Lung (tissue), 12 donors: Measurements from ENCODE around the gene SYNC. TPM values are rescaled to one million over a fixed set of nuclear protein-coding genes. Genes with fewer than 3 reads are reported as not detected.

Experiments
- ATAC-seq: fragments of 200-7000 bp; cut with Tn5 transposase; one replicate; pipeline ENCODE4 v1.9.1; 2020; ENCODE audit warnings: moderate number of reproducible peaks; ENCODE audit not compliant: insufficient read depth, low FRiP score
- DNase-seq, 3 donors: peaks; one replicate each; pipeline ENCODE4 v3.0.0-alpha.2; 2013 to 2017
- H3K27ac ChIP-seq, 2 donors: one replicate each; pipeline ENCODE4 v1.5.1; 2013; ENCODE audit warnings: mild to moderate bottlenecking in 2 of 2, moderate library complexity in 2 of 2, control low read depth in 1 of 2, inconsistent platforms in 1 of 2, low read depth in 1 of 2, low read length in 1 of 2
- H3K27me3 ChIP-seq, 3 donors: one replicate each; pipeline ENCODE4 v1.5.1; 2013; ENCODE audit warnings: low read length in 2 of 3; ENCODE audit not compliant: control insufficient read depth in 3 of 3, insufficient read depth in 3 of 3
- H3K36me3 ChIP-seq, 4 donors: one replicate each; pipeline ENCODE4 v1.5.1; 2013; ENCODE audit warnings: low read length in 4 of 4, mild to moderate bottlenecking in 1 of 4, moderate library complexity in 1 of 4; ENCODE audit not compliant: control insufficient read depth in 4 of 4, insufficient read depth in 4 of 4
- H3K4me1 ChIP-seq, 5 donors: one replicate each; pipeline ENCODE4 v1.5.1; 2013; ENCODE audit warnings: low read length in 5 of 5, mild to moderate bottlenecking in 2 of 5, moderate library complexity in 1 of 5; ENCODE audit not compliant: control insufficient read depth in 5 of 5, insufficient read depth in 5 of 5
- H3K4me3 ChIP-seq: one replicate; pipeline ENCODE4 v1.5.1; 2013; ENCODE audit warnings: mild to moderate bottlenecking, control low read depth, moderate library complexity
- H3K9ac ChIP-seq, 2 donors: one replicate each; pipeline ENCODE4 v1.5.1; 2013; ENCODE audit warnings: low read length in 2 of 2, control low read depth in 1 of 2; ENCODE audit not compliant: insufficient read depth in 1 of 2
- H3K9me3 ChIP-seq, 4 donors: one replicate each; pipeline ENCODE4 v1.5.1; 2013; ENCODE audit warnings: low read length in 3 of 4, mild to moderate bottlenecking in 1 of 4, moderate library complexity in 1 of 4; ENCODE audit not compliant: control insufficient read depth in 4 of 4, insufficient read depth in 3 of 4
- WGBS, 2 donors: extraction: QIAGEN DNeasy Blood & Tissue Kit; methylation state at CpG; one replicate each; pipeline ENCODE4 v1.1.7; 2013; 5-methylcytosine and 5-hydroxymethylcytosine counted together
- polyA plus RNA-seq, 2 donors: library from polyadenylated mRNA; stranded (reverse); fragments of 200-250 nt; gene quantifications; one replicate each; pipeline ENCODE4 v1.2.1, GENCODE V29; 2013
- total RNA-seq, 2 donors: library from RNA; depleted of rRNA in 1 of 2; stranded (reverse); fragments of >200 nt in 1 of 2; gene quantifications; one replicate each; pipeline ENCODE4 v1.2.1, GENCODE V29; 2014 to 2021
- TF ChIP-seq, protein P1 (sequence below): IDR thresholded peaks from 2 replicates; pipeline ENCODE4 v1.5.1; 2012; ENCODE audit warnings: mild to moderate bottlenecking; ENCODE audit errors: control extremely low read depth, extremely low read depth
- donor health status: control.
- donor health status: control.
- donor health status: Bipolar disorder and iron deficiency.
- donor health status: healthy.
- donor health status: DM: yes; HTN: yes; CAD: no.

SYNC gene
- total and polyA plus RNA-seq, 4 donors: 2.0 to 15.4 (median 5.7) TPM

DNA sequence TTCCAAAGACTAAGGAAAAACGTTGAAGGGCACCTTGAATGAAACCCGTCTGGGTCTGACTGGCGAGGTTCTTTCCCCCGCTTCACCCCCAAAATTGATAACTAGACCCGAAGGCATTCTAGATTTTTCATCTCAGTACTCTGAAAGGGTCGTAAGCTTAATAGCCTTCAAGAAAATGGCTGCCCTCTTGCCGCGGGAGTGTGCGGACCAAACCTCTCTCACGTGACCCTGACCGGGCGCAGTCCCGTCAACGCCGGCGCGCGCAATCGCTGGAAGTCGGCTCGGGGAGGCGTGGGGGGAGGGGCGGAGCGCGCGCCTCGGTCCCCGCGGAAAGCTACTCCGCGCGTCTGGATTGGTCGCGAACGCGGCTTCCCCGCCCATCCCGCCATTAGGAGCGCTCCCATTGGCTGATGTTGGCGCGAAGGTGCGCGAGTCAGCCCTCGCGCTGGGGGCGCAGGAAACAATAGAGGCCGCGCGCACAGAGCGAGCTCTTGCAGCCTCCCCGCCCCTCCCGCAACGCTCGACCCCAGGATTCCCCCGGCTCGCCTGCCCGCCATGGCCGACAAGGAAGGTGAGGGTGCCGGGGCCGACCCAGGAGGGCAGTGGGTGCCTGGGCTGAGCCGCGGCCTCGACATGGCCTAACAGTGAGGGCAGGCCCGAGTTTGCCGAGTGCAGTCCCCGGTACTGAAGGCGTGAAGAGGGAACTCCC lies 51.7 kb downstream of the SYNC start, which contains the start of gene RBBP4:
Gene RBBP4, plus strand, starts transcription at position 457 of the 709 bp plus-strand sequence. Its CDS starts 99 bp downstream, at position 556.
- Histone ChIP-seq H3K36me3 (peaks cover 5 to 24% (median 12%) of the 10 kb centered on the region in 4 donors), H3K27ac (peak within 1 kb of the TSS; percentile 97 to 98), H3K9me3 (no peaks in the 10 kb centered on the region), H3K4me3 (peak within 1 kb of the TSS; percentile 59), H3K27me3 (no peaks in the 10 kb centered on the region), H3K4me1 (peaks cover 0 to 36% (median 9%) of the 10 kb centered on the region in 5 donors), H3K9ac (peak within 1 kb of the TSS; percentile 97 to 98)
- peak; percentile 98 to 99 (median 99) for DNase-seq
- ATAC-seq: peak; percentile 97
- TF ChIP-seq, protein P1, sequence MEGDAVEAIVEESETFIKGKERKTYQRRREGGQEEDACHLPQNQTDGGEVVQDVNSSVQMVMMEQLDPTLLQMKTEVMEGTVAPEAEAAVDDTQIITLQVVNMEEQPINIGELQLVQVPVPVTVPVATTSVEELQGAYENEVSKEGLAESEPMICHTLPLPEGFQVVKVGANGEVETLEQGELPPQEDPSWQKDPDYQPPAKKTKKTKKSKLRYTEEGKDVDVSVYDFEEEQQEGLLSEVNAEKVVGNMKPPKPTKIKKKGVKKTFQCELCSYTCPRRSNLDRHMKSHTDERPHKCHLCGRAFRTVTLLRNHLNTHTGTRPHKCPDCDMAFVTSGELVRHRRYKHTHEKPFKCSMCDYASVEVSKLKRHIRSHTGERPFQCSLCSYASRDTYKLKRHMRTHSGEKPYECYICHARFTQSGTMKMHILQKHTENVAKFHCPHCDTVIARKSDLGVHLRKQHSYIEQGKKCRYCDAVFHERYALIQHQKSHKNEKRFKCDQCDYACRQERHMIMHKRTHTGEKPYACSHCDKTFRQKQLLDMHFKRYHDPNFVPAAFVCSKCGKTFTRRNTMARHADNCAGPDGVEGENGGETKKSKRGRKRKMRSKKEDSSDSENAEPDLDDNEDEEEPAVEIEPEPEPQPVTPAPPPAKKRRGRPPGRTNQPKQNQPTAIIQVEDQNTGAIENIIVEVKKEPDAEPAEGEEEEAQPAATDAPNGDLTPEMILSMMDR: no peak
- 0% methylated on average over 66 to 67 of the region's 67 CpGs for WGBS, 2 donors

DNA sequence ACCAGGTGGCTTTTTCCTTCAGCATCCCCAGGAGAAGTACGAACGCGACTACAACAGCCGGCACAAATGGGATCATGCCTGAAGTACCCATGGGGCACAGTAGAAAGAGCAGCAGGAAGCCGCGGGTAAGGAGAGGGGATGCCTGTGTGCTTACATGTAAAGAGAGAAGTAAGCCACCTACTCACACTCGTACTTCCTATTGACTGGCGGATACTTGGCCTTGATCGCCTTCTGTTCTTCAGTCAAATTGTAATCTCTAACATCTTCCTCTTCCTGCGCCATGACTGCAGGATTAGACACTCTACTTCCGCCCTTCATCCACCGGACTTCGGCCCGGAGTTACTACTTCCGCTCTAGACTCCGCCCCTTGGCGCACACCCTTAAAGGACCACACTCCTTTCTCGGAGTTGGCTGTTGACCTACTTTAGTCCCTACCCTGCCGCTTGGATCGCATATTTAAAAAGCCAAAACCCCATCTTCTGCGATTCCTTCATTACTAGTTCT lies 52.3 kb downstream of the SYNC start, which contains the start of gene ZBTB8OS:
Gene ZBTB8OS, minus strand, starts transcription at position 303 of the 504 bp plus-strand sequence. Its CDS starts 21 bp downstream, at position 282.
- peak; percentile 93 to 97 (median 97) for DNase-seq
- peaks cover 0 to 33% (median 9%) of the 10 kb centered on the region in 5 donors for H3K4me1 ChIP-seq
- H3K4me3 ChIP-seq: peak within 1 kb of the TSS; percentile 59
- H3K9ac ChIP-seq: peak within 1 kb of the TSS; percentile 97 to 98
- peak; percentile 90 for ATAC-seq
- no peaks in the 10 kb centered on the region for H3K27me3 ChIP-seq
- peaks cover 4 to 19% (median 12%) of the 10 kb centered on the region in 4 donors for H3K36me3 ChIP-seq
- H3K27ac ChIP-seq: peak within 1 kb of the TSS; percentile 97 to 98
- WGBS, 2 donors: 0 to 1% methylated on average over 21 of the region's 21 CpGs
- H3K9me3 ChIP-seq: no peaks in the 10 kb centered on the region
- TF ChIP-seq, protein P1: no peak

DNA sequence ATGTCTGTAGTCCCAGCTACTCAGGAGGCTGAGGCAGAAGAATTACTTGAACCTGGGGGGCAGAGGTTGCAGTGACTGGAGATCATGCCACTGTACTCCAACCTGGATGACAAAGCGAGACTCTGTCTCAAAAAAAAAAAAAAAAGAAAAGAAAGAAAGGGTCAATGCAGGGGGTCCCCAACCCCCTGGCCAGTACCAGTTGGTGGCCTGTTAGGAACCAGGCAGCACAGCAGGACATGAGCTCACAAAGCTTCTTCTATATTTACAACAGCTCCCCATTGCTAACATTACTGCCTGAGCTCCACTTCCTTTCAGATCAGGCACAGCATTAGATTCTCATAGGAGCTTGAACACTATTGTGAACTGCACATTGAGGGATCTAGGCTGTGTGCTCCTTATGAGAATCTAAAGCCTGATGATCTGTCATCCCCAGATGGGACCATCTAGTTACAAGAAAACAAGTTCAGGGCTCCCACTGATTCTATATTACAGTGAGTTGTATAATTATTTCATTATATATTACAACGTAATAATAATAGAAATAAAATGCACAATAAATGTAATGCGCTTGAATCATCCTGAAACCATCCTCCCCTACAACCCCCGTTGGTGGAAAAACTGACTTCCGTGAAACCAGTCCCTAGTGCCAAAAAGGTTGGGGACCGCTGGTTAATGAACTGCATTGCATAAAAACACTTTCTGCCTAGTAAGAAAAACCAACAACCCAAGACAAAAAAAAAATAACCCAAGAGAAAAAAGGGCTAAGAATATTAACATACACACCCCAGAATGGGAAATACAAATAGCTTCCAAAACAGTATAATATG lies 55.0 kb downstream of the SYNC start:
- ATAC-seq (no peak), DNase-seq (no peak)
- Histone ChIP-seq H3K9ac (no peak overlapping the region), H3K4me1 (peaks cover 0 to 12% (median 4%) of the 10 kb centered on the region in 5 donors), H3K36me3 (peaks cover 0 to 5% (median 2%) of the 10 kb centered on the region in 4 donors), H3K4me3 (no peak overlapping the region), H3K27me3 (no peaks in the 10 kb centered on the region), H3K9me3 (no peaks in the 10 kb centered on the region), H3K27ac (no peak overlapping the region)
- 81 to 92% methylated on average over 6 of the region's 6 CpGs for WGBS, 2 donors
- TF ChIP-seq, protein P1: no peak
